A673 (cell line): ENCODE results near the gene NBAS. TPM values are rescaled to one million over a fixed set of nuclear protein-coding genes. Genes with fewer than 3 reads are reported as not detected.

Experiments
- BruUV-seq: library from RNA; stranded (reverse); fragments of 400-500 nt; replicated peaks from 2 replicates; lab custom pipeline; 2021; lab: Mats Ljungman, UMichigan
- CTCF ChIA-PET: fragments of 300-600 bp; sonication (Branson Sonifier 250); formaldehyde crosslinking; loops from one replicate; lab custom pipeline; 2022; ENCODE audit warnings: antibody characterized with exemption; lab: Charles Lee
- POLR2A ChIA-PET: fragments of 300-600 bp; sonication (Branson Sonifier 250); formaldehyde crosslinking; loops from one replicate; lab custom pipeline; 2022; ENCODE audit warnings: antibody characterized with exemption; ENCODE audit not compliant: low non-redundant PET; lab: Charles Lee
- DNase-seq: peaks from one replicate; pipeline ENCODE4 v3.0.0-alpha.2; 2015; ENCODE audit warnings: low spot score
- H3K27ac ChIP-seq: fragments of 200-600 bp; sonication (generic); 2 replicates; pipeline ENCODE4 v1.5.1; 2016; ENCODE audit warnings: mixed run types, low read depth, mild to moderate bottlenecking, mixed read lengths, antibody characterized with exemption, low read length; ENCODE audit not compliant: poor library complexity, severe bottlenecking
- H3K27me3 ChIP-seq: fragments of 200-600 bp; sonication (generic); replicated peaks from 2 replicates; pipeline ENCODE4 v1.6.1; 2017; ENCODE audit warnings: mixed run types, low read depth, mild to moderate bottlenecking, mixed read lengths, antibody characterized with exemption, low read length; ENCODE audit not compliant: insufficient read depth, poor library complexity
- H3K36me3 ChIP-seq: fragments of 200-600 bp; sonication (generic); 2 replicates; pipeline ENCODE4 v1.6.1; 2016; ENCODE audit warnings: mixed run types, mild to moderate bottlenecking, mixed read lengths, antibody characterized with exemption, low read length; ENCODE audit not compliant: insufficient read depth, poor library complexity, severe bottlenecking
- H3K4me1 ChIP-seq: fragments of 200-600 bp; sonication (generic); 2 replicates; pipeline ENCODE4 v1.6.1; 2017; ENCODE audit warnings: mixed run types, mild to moderate bottlenecking, mixed read lengths, antibody characterized with exemption, low read length; ENCODE audit not compliant: insufficient read depth, poor library complexity, severe bottlenecking
- H3K4me3 ChIP-seq: fragments of 200-600 bp; sonication (generic); 2 replicates; pipeline ENCODE4 v1.5.1; 2016; ENCODE audit warnings: low read depth, mixed run types, mild to moderate bottlenecking, mixed read lengths, low read length; ENCODE audit not compliant: poor library complexity, severe bottlenecking
- H3K9me3 ChIP-seq: fragments of 200-600 bp; sonication (generic); 2 replicates; pipeline ENCODE4 v1.6.1; 2016; ENCODE audit warnings: mixed run types, low read depth, mild to moderate bottlenecking, mixed read lengths, antibody characterized with exemption, low read length; ENCODE audit not compliant: poor library complexity, severe bottlenecking
- CTCF ChIP-seq: fragments of 300-800, 200-600 bp; sonication (generic); conservative IDR thresholded peaks from 2 replicates; pipeline ENCODE4 v1.5.1; 2017; ENCODE audit warnings: low read depth, mild to moderate bottlenecking, antibody characterized with exemption, low read length, moderate library complexity, mixed read lengths
- EZH2 ChIP-seq: fragments of 200-600 bp; sonication (generic); IDR thresholded peaks from 2 replicates; pipeline ENCODE4 v1.6.1; 2017; ENCODE audit warnings: borderline replicate concordance, low read depth, mild to moderate bottlenecking, mixed read lengths, antibody characterized with exemption, low read length; ENCODE audit not compliant: poor library complexity, severe bottlenecking
- intact Hi-C: fragments of 100-400 bp; cut with micrococcal nuclease; formaldehyde crosslinking; loops from one replicate; pipeline ENCODE4 v1.10.0; 2022; ENCODE audit not compliant: unreplicated experiment
- total RNA-seq: library from RNA; stranded (reverse); gene quantifications from 2 replicates; pipeline ENCODE4 v1.2.3, GENCODE V29; 2021

NBAS gene
- total RNA-seq, 1 experiment from 2014 or later, result 38.7 TPM

DNA sequence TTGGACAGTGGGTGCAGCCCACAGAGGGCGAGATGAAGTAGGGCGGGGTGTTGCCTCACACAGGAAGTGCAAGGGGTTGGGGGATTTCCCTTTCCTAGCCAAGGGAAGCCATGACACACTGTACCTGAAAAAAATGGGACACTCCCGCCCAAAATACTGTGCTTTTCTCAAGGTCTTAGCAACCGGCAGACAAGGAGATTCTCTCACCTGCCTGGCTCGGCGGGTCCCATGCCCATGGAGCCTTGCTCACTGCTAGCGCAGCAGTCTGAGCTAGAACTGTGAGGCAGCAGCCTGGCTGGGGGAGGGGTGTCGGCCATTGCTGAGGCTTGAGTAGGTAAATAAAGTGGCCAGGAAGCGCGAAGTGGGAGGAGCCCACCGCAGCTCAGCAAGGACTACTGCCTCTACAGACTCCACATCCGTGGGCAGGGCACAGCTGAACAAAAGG lies 244.7 kb downstream of the NBAS start:
- H3K27ac ChIP-seq, result no peak overlapping the region
- TF ChIP-seq EZH2 (no peak), CTCF (no peak)
- no TSS peak for BruUV-seq
- H3K27me3 ChIP-seq, result no peaks in the 10 kb centered on the region
- POLR2A ChIA-PET, result no interaction called here
- no peaks in the 10 kb centered on the region for H3K9me3 ChIP-seq
- intact Hi-C loops, result no loop called here
- no peak for DNase-seq
- H3K4me1 ChIP-seq, result no peaks in the 10 kb centered on the region
- no peaks in the 10 kb centered on the region for H3K36me3 ChIP-seq
- H3K4me3 ChIP-seq, result no peak overlapping the region
- CTCF ChIA-PET, result no interaction called here

GRCh38 chr2:15315411-15315810 lies 245.7 kb downstream of the NBAS start:
- H3K9me3 ChIP-seq, result no peaks in the 10 kb centered on the region
- no peak overlapping the region for H3K4me3 ChIP-seq
- ChIA-PET CTCF (no interaction called here), POLR2A (no interaction called here)
- no peak for TF ChIP-seq CTCF
- TF ChIP-seq EZH2, result no peak
- no peaks in the 10 kb centered on the region for H3K27me3 ChIP-seq
- intact Hi-C loops, result no loop called here
- no peak for DNase-seq
- no TSS peak for BruUV-seq
- H3K36me3 ChIP-seq, result no peaks in the 10 kb centered on the region
- H3K4me1 ChIP-seq, result no peaks in the 10 kb centered on the region
- no peak overlapping the region for H3K27ac ChIP-seq

- BruUV-seq, result no TSS peak
- ChIA-PET CTCF (no interaction called here), POLR2A (no interaction called here)
- Histone ChIP-seq H3K27me3 (no peaks in the 10 kb centered on the region), H3K9me3 (no peaks in the 10 kb centered on the region), H3K27ac (no peak overlapping the region), H3K4me3 (no peak overlapping the region), H3K4me1 (no peaks in the 10 kb centered on the region), H3K36me3 (no peaks in the 10 kb centered on the region)
- TF ChIP-seq CTCF, result no peak
- TF ChIP-seq EZH2, result no peak
- DNase-seq, result no peak
- intact Hi-C loops, result no loop called here
Measured at GRCh38 chr2:15313657-15314056, 247.5 kb downstream of the NBAS start.
